GM19467 (cell line): ENCODE data around the gene STAM2.

Experiments
- ATAC-seq: cut with Tn5 transposase; IDR thresholded peaks from one replicate; pipeline ENCODE4 v1.9.1; 2021; ENCODE audit warnings: mild to moderate bottlenecking, moderate library complexity; ENCODE audit not compliant: unreplicated experiment

The STAM2 gene

GRCh38 chr2:152078023-152078422 is 97.5 kb downstream of the STAM2 start:
- ATAC-seq, result no peak

DNA sequence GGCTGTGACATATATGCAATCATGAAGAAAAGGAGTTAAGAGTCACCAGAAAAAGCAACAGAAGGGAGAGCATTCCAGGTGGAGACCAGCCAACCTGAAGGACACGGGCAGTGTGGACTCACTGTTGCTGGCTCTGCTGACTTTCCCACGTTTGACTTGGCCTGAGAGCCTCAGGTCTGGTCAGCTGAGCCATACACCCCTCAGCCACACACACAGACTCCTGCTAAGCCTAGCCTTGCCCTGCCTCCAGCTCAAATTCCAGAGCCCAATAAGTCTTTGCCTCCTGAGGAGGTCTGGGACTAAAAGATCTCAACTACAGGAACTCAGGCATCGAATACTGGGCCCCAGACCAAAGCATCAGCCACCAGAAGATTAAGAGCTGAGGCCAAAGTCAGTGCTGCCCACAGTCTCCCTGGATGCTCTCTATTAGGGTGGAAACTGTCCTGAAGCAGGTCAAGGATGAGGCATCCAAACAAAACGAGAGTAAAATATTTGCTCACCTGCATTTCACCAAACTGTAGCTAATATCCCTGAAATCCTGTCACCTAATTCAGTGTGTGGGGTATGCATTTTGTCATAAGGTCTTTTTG is 100.0 kb downstream of the STAM2 start:
- no peak for ATAC-seq

- no peak for ATAC-seq
Observed at GRCh38 chr2:152072011-152072410, 103.6 kb downstream of the STAM2 start.

GRCh38 chr2:152071518-152071917 is 104.0 kb downstream of the STAM2 start:
- ATAC-seq, result no peak

GRCh38 chr2:152071092-152071491 is 104.5 kb downstream of the STAM2 start:
- no peak for ATAC-seq

DNA sequence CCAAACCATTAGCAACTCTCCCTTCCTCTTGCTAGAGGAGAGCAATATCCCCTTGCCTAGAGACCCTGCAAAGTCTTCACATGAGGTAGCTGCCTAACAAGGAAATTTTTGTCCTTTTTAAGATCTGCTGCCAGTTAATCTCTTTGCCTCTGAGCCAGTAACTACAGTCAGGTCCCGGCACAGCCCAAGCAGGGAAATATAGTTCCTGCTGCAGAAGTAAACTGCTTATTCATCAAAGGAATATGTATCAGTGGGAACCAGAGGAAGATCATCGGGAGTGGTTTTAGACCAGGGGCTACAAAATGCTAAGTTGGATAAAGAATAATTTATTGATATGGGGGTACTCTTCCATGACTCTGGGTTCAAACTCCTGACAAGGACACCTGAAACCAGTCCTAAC is 107.3 kb downstream of the STAM2 start:
- no peak for ATAC-seq

- ATAC-seq, result no peak
Observed at GRCh38 chr2:152067823-152068222, 107.7 kb downstream of the STAM2 start.
